HepG2 (cell line): ENCODE results near the gene ANKS1B. TPM values are rescaled to one million over a fixed set of nuclear protein-coding genes. Genes with fewer than 3 reads are reported as not detected.

Source experiments
- ATAC-seq: fragments of 200-7000 bp; cut with Tn5 transposase; 3 replicates; pipeline ENCODE4 v1.9.1; 2020; ENCODE audit warnings: mild to moderate bottlenecking, moderate library complexity
- BruUV-seq: library from RNA; stranded (reverse); fragments of 400-500 nt; replicated peaks from 2 replicates; lab custom pipeline; 2021; lab: Mats Ljungman, UMichigan
- CTCF ChIA-PET: fragments of 300-600 bp; formaldehyde crosslinking; extraction: SDS; loops from one replicate; lab custom pipeline; 2021; ENCODE audit warnings: low total read pairs, inconsistent platforms, low intra/inter-chr PET ratio; lab: Yijun Ruan, JAX
- POLR2A ChIA-PET: fragments of 350-600 bp; sonication (Branson Sonifier 250); formaldehyde crosslinking; loops from one replicate; lab custom pipeline; 2020; ENCODE audit warnings: antibody characterized with exemption, inconsistent platforms; lab: Yijun Ruan, JAX
- DNase-seq: peaks from one replicate; pipeline ENCODE4 v3.0.0-alpha.2; 2015; ENCODE audit warnings: low spot score
- FAIRE-seq: peaks from 3 replicates; lab custom pipeline; 2011; peaks lifted over from hg19 to GRCh38; lab: Jason Lieb, UNC
- H2AFZ ChIP-seq: one replicate; pipeline ENCODE4 v1.6.1; 2011; ENCODE audit warnings: low read length, inconsistent platforms
- H3K27ac ChIP-seq: fragments of 300-600 bp; 3 replicates; pipeline ENCODE4 v1.8.0; 2011; ENCODE audit warnings: mixed run types, mild to moderate bottlenecking, mixed read lengths, low read length, inconsistent platforms; ENCODE audit not compliant: insufficient read depth; ENCODE audit errors: extremely low read length
- H3K27me3 ChIP-seq, 2 experiments: fragments of 200-600 bp in 1 of 2; 2 replicates in 1 of 2; 3 replicates in 1 of 2; pipeline versions ENCODE4 v1.6.0 to v1.8.0; 2011; ENCODE audit warnings: low read length in 2 of 2, mild to moderate bottlenecking in 2 of 2, moderate library complexity in 2 of 2, inconsistent platforms in 1 of 2; ENCODE audit not compliant: insufficient read depth in 2 of 2, control insufficient read depth in 1 of 2
- H3K36me3 ChIP-seq, 2 experiments: fragments of 200-600 bp in 1 of 2; replicated peaks in 1 of 2; 2 replicates in 1 of 2; 3 replicates in 1 of 2; pipeline versions ENCODE4 v1.5.1 to v1.8.0; 2011; ENCODE audit warnings: low read length in 2 of 2, inconsistent platforms in 1 of 2; ENCODE audit not compliant: insufficient read depth in 2 of 2, control insufficient read depth in 1 of 2
- H3K4me1 ChIP-seq: 2 replicates; pipeline ENCODE4 v1.5.1; 2012; ENCODE audit warnings: low read length, inconsistent platforms; ENCODE audit not compliant: insufficient read depth
- H3K4me2 ChIP-seq: 2 replicates; pipeline ENCODE4 v1.6.0; 2011; ENCODE audit warnings: low read depth, low read length, inconsistent platforms
- H3K4me3 ChIP-seq, 3 experiments: fragments of 200-600 bp in 1 of 3; sonication (generic), shearing (Covaris generic) in 1 of 3; replicated peaks in 1 of 3; 2 replicates each; pipeline ENCODE4 v1.5.1; 2011 to 2016; ENCODE audit warnings: low read length in 3 of 3, inconsistent platforms in 2 of 3, low read depth in 2 of 3, mild to moderate bottlenecking in 2 of 3, control low read depth in 1 of 3, mixed read lengths in 1 of 3; ENCODE audit not compliant: insufficient read depth in 1 of 3
- H3K79me2 ChIP-seq: one replicate; pipeline ENCODE4 v1.6.1; 2011; ENCODE audit warnings: low read length, inconsistent platforms; ENCODE audit not compliant: insufficient read depth
- H3K9ac ChIP-seq: 2 replicates; pipeline ENCODE4 v1.6.0; 2011; ENCODE audit warnings: mild to moderate bottlenecking, low read depth, low read length, inconsistent platforms; ENCODE audit not compliant: insufficient read depth
- H3K9me3 ChIP-seq: 2 replicates; pipeline ENCODE4 v1.5.1; 2012; ENCODE audit warnings: mild to moderate bottlenecking, low read length
- H4K20me1 ChIP-seq: 2 replicates; pipeline ENCODE4 v1.6.0; 2011; ENCODE audit warnings: inconsistent platforms, mild to moderate bottlenecking, low read length, moderate library complexity; ENCODE audit not compliant: insufficient read depth
- HIVEP1 ChIP-seq: sonication (generic); formaldehyde crosslinking; IDR thresholded peaks from 2 replicates; pipeline ENCODE4 v1.4.0; 2020; ENCODE audit warnings: mild to moderate bottlenecking, missing genetic modification reagents
- HOXA3 ChIP-seq: sonication (generic); formaldehyde crosslinking; IDR thresholded peaks from 2 replicates; pipeline ENCODE4 v1.5.0; 2020; ENCODE audit warnings: missing genetic modification reagents
- IRF1 ChIP-seq: sonication (generic); formaldehyde crosslinking; IDR thresholded peaks from 2 replicates; pipeline ENCODE4 v1.4.0; 2020; ENCODE audit warnings: low read depth, mild to moderate bottlenecking, missing genetic modification reagents
- SNAPC5 ChIP-seq: sonication (generic); formaldehyde crosslinking; IDR thresholded peaks from 2 replicates; pipeline ENCODE4 v1.8.1; 2023; ENCODE audit warnings: mild to moderate bottlenecking, missing genetic modification reagents, borderline replicate concordance
- ZNF142 ChIP-seq: sonication (generic); formaldehyde crosslinking; IDR thresholded peaks from 2 replicates; pipeline ENCODE4 v1.4.0; 2020; ENCODE audit warnings: missing genetic modification reagents
- ZNF292 ChIP-seq: sonication (generic); formaldehyde crosslinking; IDR thresholded peaks from 2 replicates; pipeline ENCODE4 v1.8.1; 2022; ENCODE audit warnings: mild to moderate bottlenecking, low read depth, missing genetic modification reagents, borderline replicate concordance
- ZNF83 ChIP-seq: sonication (generic); formaldehyde crosslinking; IDR thresholded peaks from 2 replicates; pipeline ENCODE4 v1.4.0; 2020; ENCODE audit warnings: missing genetic modification reagents, mild to moderate bottlenecking, borderline replicate concordance
- ZNF839 ChIP-seq: sonication (generic); formaldehyde crosslinking; IDR thresholded peaks from 2 replicates; pipeline ENCODE4 v1.4.0; 2020; ENCODE audit warnings: missing genetic modification reagents, mild to moderate bottlenecking, borderline replicate concordance
- ZNF841 ChIP-seq: sonication (generic); formaldehyde crosslinking; IDR thresholded peaks from 2 replicates; pipeline ENCODE4 v1.8.1; 2023; ENCODE audit warnings: missing genetic modification reagents, borderline replicate concordance
- in situ Hi-C: cut with HindIII; loops from 2 replicates; pipeline ENCODE4 v1.10.0; 2017; ENCODE audit warnings: low pct_unique_long_range_greater_than_20kb; ENCODE audit not compliant: extremely low pct_ligation_motif_present
- intact Hi-C: fragments of 100-400 bp; cut with micrococcal nuclease; formaldehyde crosslinking; loops from one replicate; pipeline ENCODE4 v1.10.0; 2022; ENCODE audit not compliant: unreplicated experiment
- polyA plus RNA-seq, 8 experiments: library from polyadenylated mRNA; depleted of rRNA in 3 of 8; stranded (reverse) in 7 of 8; unstranded in 1 of 8; fragments of >200 nt; fragmentation: Illumina TruSeq in 4 of 8; extraction: Trizol in 4 of 8; gene quantifications; 2 replicates each; pipeline versions ENCODE4 v1.2.1 to v1.2.3, GENCODE V29; 2011 to 2016; ENCODE audit warnings: low read depth in 4 of 8, missing spikeins in 1 of 8, mixed read lengths in 1 of 8; ENCODE audit not compliant: insufficient read depth in 1 of 8
- total RNA-seq, 5 experiments: library from RNA; depleted of rRNA; stranded (reverse); fragments of >200 nt; fragmentation: Illumina TruSeq; extraction: Trizol; gene quantifications; 2 replicates each; pipeline ENCODE4 v1.2.3, GENCODE V29; 2016; ENCODE audit warnings: low read depth in 1 of 5

ANKS1B gene
- total and polyA plus RNA-seq, 2 of the 13 experiments (the other 11 are each of a cell fraction or from before 2014, with no cell fraction given): 0.15 TPM; not detected in 1

GRCh38 chr12:99393763-99394162 is 591.0 kb downstream of the ANKS1B start:
- Histone ChIP-seq H2AFZ (no peak overlapping the region), H4K20me1 (no peaks in the 10 kb centered on the region), H3K9me3 (no peaks in the 10 kb centered on the region), H3K36me3 (no peaks in the 10 kb centered on the region), H3K79me2 (no peaks in the 10 kb centered on the region), H3K9ac (no peak overlapping the region), H3K27me3 (no peaks in the 10 kb centered on the region), H3K4me2 (no peak overlapping the region), H3K4me3 (no peak overlapping the region), H3K27ac (no peak overlapping the region), H3K4me1 (no peaks in the 10 kb centered on the region)
- no peak for FAIRE-seq
- ChIA-PET POLR2A (no interaction called here), CTCF (no interaction called here)
- DNase-seq: no peak
- intact Hi-C loops: no loop called here
- ATAC-seq: no peak
- no TSS peak for BruUV-seq
- no peak for TF ChIP-seq ZNF83 (CRISPR knock-in tag)
- TF ChIP-seq SNAPC5 (CRISPR knock-in tag): no peak
- no peak for TF ChIP-seq ZNF841 (CRISPR knock-in tag)
- TF ChIP-seq HIVEP1 (CRISPR knock-in tag): no peak
- TF ChIP-seq ZNF142: no peak
- no peak for TF ChIP-seq ZNF839 (CRISPR knock-in tag)
- TF ChIP-seq HOXA3: no peak
- TF ChIP-seq ZNF292: no peak
- TF ChIP-seq IRF1: no peak
- in situ Hi-C loops: no loop called here
